ENCODE data around the gene ZFP82. TPM values are rescaled to one million over a fixed set of nuclear protein-coding genes. Genes with fewer than 3 reads are reported as not detected.

The ZFP82 gene
- total RNA-seq, 2 experiments from 2014 or later = 13.5 to 15.6 TPM

DNA sequence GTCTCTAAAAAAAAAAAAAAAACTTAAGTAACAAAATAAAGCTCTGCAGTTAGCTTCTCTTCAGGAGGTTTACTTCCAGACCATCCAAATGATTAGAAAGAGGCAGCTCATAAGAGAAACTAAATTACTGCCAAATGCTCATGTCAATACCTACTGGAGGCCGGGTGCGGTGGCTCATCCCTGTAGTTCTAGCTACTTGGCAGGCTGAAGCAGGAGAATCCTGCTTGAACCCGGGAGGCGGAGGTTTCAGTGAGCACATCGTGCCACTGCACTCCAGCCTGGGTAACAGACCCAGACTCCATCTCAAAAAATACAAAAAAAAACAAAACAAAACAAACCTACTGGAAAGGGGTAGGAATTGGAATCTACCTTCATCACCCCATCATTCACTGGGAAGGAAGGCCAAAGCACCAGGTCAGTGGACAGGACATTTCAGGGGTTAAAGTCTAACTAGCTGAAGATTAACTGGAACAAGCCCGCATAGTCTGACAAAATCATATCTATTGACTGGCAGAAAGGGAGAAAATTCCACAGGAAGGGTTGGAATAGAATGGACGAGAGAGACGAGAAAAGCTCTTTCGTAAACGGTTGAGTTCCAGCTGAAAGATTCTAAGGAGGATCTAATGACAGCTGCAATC lies 40.8 kb downstream of the ZFP82 start:
- POLR2A ChIA-PET = interaction anchor here (0.6 to 2.1 kb wide), 3 partner anchors 41 to 1417 kb away, joined by 3 to 9 read pairs (median 3); partner anchors contain the start of genes ZFP82 and ZNF260
- Histone ChIP-seq H3K36me3 (ENCODE audit: insufficient read depth, low read length) (no peaks in the 10 kb centered on the region), H3K4me3 (ENCODE audit: low read depth, low read length, poor library complexity, severe bottlenecking) (peak overlapping the region; percentile 78), H2AFZ (ENCODE audit: low read length) (peak overlapping the region; percentile 96; the same call in 1 of the 2 replicates), H3K9me3 (ENCODE audit: low read length) (peaks cover 3% of the 10 kb centered on the region; the same call in 1 of the 2 replicates), H3K4me1 (ENCODE audit: insufficient read depth, low read length, poor library complexity, severe bottlenecking) (peaks cover 23% of the 10 kb centered on the region), H3K9me2 (ENCODE audit: insufficient read depth, low read length) (no peaks in the 10 kb centered on the region), H3K27ac (ENCODE audit: low read depth, low read length, poor library complexity, severe bottlenecking) (no peak overlapping the region), H4K20me1 (ENCODE audit: insufficient read depth, low read length) (no peaks in the 10 kb centered on the region), H3K4me2 (ENCODE audit: low read length) (peak overlapping the region; percentile 80), H3K79me2 (ENCODE audit: insufficient read depth, low read depth, low read length) (no peaks in the 10 kb centered on the region)
- intact Hi-C loops (cut with micrococcal nuclease; ENCODE audit: unreplicated experiment) = loop anchor here (1.0 kb wide), 1 partner anchor 116 kb away; no protein-coding TSS in a partner anchor
- TF ChIP-seq CTCF (conservative IDR thresholded peaks at IDR 0.05; ENCODE audit: low read length) = no peak
- TF ChIP-seq EZH2phosphoT487 (IDR thresholded peaks at IDR 0.05; ENCODE audit: borderline replicate concordance, low read depth, low read length) = no peak
- DNase-seq (ENCODE audit: low spot score) = no peak
- BruUV-seq (replicated peaks) = no TSS peak
- CTCF ChIA-PET (ENCODE audit: unreplicated experiment) = no interaction called here

DNA sequence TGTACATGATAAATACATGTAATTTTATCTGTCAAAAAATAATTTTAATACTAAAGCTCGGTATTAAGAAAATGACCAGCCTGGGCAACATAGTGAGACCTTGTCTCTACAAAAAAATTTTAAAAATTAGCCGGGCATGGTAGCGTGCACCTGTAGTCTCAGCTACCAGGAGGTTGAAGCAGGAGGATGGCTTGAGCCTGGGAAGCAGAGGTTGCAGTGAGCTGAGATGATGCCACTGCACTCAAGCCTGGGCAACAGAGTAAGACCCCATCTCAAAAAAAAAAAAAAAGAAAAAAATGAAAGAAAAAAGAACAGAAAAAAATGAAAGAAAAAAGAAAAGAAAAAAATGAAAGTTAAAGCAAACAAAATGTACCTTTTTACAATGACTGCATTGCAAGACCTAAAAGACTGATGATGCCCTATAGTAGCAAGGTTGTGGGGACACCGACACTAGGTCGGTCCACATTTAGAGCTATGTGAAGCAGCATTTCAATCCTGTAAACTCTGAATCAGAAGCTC lies 44.7 kb downstream of the ZFP82 start:
- no TSS peak for BruUV-seq (replicated peaks)
- no peaks in the 10 kb centered on the region for H3K79me2 ChIP-seq (ENCODE audit: insufficient read depth, low read depth, low read length)
- H4K20me1 ChIP-seq (ENCODE audit: insufficient read depth, low read length) = no peaks in the 10 kb centered on the region
- DNase-seq (ENCODE audit: low spot score) = no peak
- ChIA-PET CTCF (ENCODE audit: unreplicated experiment) (no interaction called here), POLR2A (interaction anchor here (0.7 kb wide), 1 partner anchor 1406 kb away, joined by 5 read pairs; the partner anchor contains the start of gene ZNF573)
- no peak for TF ChIP-seq CTCF (conservative IDR thresholded peaks at IDR 0.05; ENCODE audit: low read length)
- H3K4me3 ChIP-seq (ENCODE audit: low read depth, low read length, poor library complexity, severe bottlenecking) = no peak overlapping the region
- H3K36me3 ChIP-seq (ENCODE audit: insufficient read depth, low read length) = no peaks in the 10 kb centered on the region
- intact Hi-C loops (cut with micrococcal nuclease; ENCODE audit: unreplicated experiment) = no loop called here
- H2AFZ ChIP-seq (ENCODE audit: low read length) = no peak overlapping the region
- H3K9me2 ChIP-seq (ENCODE audit: insufficient read depth, low read length) = no peaks in the 10 kb centered on the region
- no peaks in the 10 kb centered on the region for H3K9me3 ChIP-seq (ENCODE audit: low read length)
- peaks cover 8% of the 10 kb centered on the region for H3K4me1 ChIP-seq (ENCODE audit: insufficient read depth, low read length, poor library complexity, severe bottlenecking)
- H3K27ac ChIP-seq (ENCODE audit: low read depth, low read length, poor library complexity, severe bottlenecking) = no peak overlapping the region
- H3K4me2 ChIP-seq (ENCODE audit: low read length) = no peak overlapping the region

GRCh38 chr19:36371886-36372285 lies 46.6 kb downstream of the ZFP82 start:
- no peak overlapping the region for H2AFZ ChIP-seq (ENCODE audit: low read length)
- H3K4me1 ChIP-seq (ENCODE audit: insufficient read depth, low read length, poor library complexity, severe bottlenecking) = no peaks in the 10 kb centered on the region
- no peaks in the 10 kb centered on the region for H3K79me2 ChIP-seq (ENCODE audit: insufficient read depth, low read depth, low read length)
- no peak overlapping the region for H3K4me3 ChIP-seq (ENCODE audit: low read depth, low read length, poor library complexity, severe bottlenecking)
- no peaks in the 10 kb centered on the region for H4K20me1 ChIP-seq (ENCODE audit: insufficient read depth, low read length)
- no peaks in the 10 kb centered on the region for H3K9me2 ChIP-seq (ENCODE audit: insufficient read depth, low read length)
- TF ChIP-seq EZH2phosphoT487 (IDR thresholded peaks at IDR 0.05; ENCODE audit: borderline replicate concordance, low read depth, low read length) (no peak), CTCF (conservative IDR thresholded peaks at IDR 0.05; ENCODE audit: low read length) (no peak)
- no peak overlapping the region for H3K27ac ChIP-seq (ENCODE audit: low read depth, low read length, poor library complexity, severe bottlenecking)
- no peaks in the 10 kb centered on the region; the same call in 1 of the 2 replicates for H3K36me3 ChIP-seq (ENCODE audit: insufficient read depth, low read length)
- ChIA-PET CTCF (ENCODE audit: unreplicated experiment) (no interaction called here), POLR2A (interaction anchor here (0.6 kb wide), 1 partner anchor 84 kb away, joined by 5 read pairs; no protein-coding TSS in a partner anchor)
- no peak overlapping the region for H3K4me2 ChIP-seq (ENCODE audit: low read length)
- BruUV-seq (replicated peaks) = no TSS peak
- no peaks in the 10 kb centered on the region for H3K9me3 ChIP-seq (ENCODE audit: low read length)
- intact Hi-C loops (cut with micrococcal nuclease; ENCODE audit: unreplicated experiment) = no loop called here
- DNase-seq (ENCODE audit: low spot score) = no peak
